WTC11 (cell line): ENCODE measurements around the gene ITM2C. TPM values are rescaled to one million over a fixed set of nuclear protein-coding genes. Genes with fewer than 3 reads are reported as not detected.

ENCODE experiments used
- ATAC-seq: fragments of 200-7000 bp; cut with Tn5 transposase; 2 replicates; pipeline ENCODE4 v1.10.0; 2021; ENCODE audit warnings: mild to moderate bottlenecking, moderate library complexity
- CTCF ChIA-PET: fragments of 300-600 bp; sonication (Branson Sonifier 250); formaldehyde crosslinking; loops from one replicate; lab custom pipeline; 2021; ENCODE audit warnings: antibody characterized with exemption; lab: Charles Lee
- POLR2A ChIA-PET: fragments of 350-600 bp; sonication (Branson Sonifier 250); formaldehyde crosslinking; loops from one replicate; lab custom pipeline; 2021; ENCODE audit warnings: antibody characterized with exemption; lab: Charles Lee
- DNase-seq: peaks from one replicate; pipeline ENCODE4 v3.0.0; 2021; ENCODE audit warnings: low spot score
- H3K27ac Mint-ChIP-seq: 2 replicates; pipeline ENCODE4 v1.8.0; 2021; ENCODE audit warnings: mixed read lengths
- H3K27me3 Mint-ChIP-seq: 2 replicates; pipeline ENCODE4 v1.8.0; 2021; ENCODE audit warnings: low read depth, mild to moderate bottlenecking, moderate library complexity, mixed read lengths
- H3K36me3 Mint-ChIP-seq: 2 replicates; pipeline ENCODE4 v1.8.0; 2021; ENCODE audit warnings: mixed read lengths
- H3K4me1 Mint-ChIP-seq: 2 replicates; pipeline ENCODE4 v1.8.0; 2022; ENCODE audit warnings: mixed read lengths
- H3K4me3 Mint-ChIP-seq: 2 replicates; pipeline ENCODE4 v1.8.0; 2021; ENCODE audit warnings: mild to moderate bottlenecking, moderate library complexity, mixed read lengths
- H3K9me3 Mint-ChIP-seq: 2 replicates; pipeline ENCODE4 v1.8.0; 2021; ENCODE audit warnings: mixed read lengths
- ATF1 ChIP-seq: sonication (generic); formaldehyde crosslinking; IDR thresholded peaks from 2 replicates; pipeline ENCODE4 v1.8.1; 2023; ENCODE audit warnings: mild to moderate bottlenecking, moderate library complexity, missing genetic modification reagents
- ETV6 ChIP-seq: sonication (generic); formaldehyde crosslinking; IDR thresholded peaks from 2 replicates; pipeline ENCODE4 v1.8.1; 2022; ENCODE audit warnings: mild to moderate bottlenecking, missing genetic modification reagents
- FOXJ3 ChIP-seq: sonication (generic); formaldehyde crosslinking; IDR thresholded peaks from 2 replicates; pipeline ENCODE4 v1.9.0; 2021; ENCODE audit warnings: missing genetic modification reagents, mild to moderate bottlenecking, borderline replicate concordance
- JAZF1 ChIP-seq: fragments of 250-450 bp; sonication (Bioruptor Pico); IDR thresholded peaks from 2 replicates; pipeline ENCODE4 v1.9.0; 2021; ENCODE audit warnings: moderate library complexity, mild to moderate bottlenecking, inconsistent platforms
- JUN ChIP-seq: sonication (generic); formaldehyde crosslinking; IDR thresholded peaks from 2 replicates; pipeline ENCODE4 v1.8.0; 2023; ENCODE audit warnings: mild to moderate bottlenecking, missing genetic modification reagents
- MYBL2 ChIP-seq: sonication (generic); formaldehyde crosslinking; IDR thresholded peaks from 2 replicates; pipeline ENCODE4 v1.8.1; 2023; ENCODE audit warnings: mild to moderate bottlenecking, moderate library complexity, missing genetic modification reagents
- NFE2L1 ChIP-seq: sonication (generic); formaldehyde crosslinking; IDR thresholded peaks from 2 replicates; pipeline ENCODE4 v1.8.1; 2023; ENCODE audit warnings: missing genetic modification reagents
- NR2C2 ChIP-seq: sonication (generic); formaldehyde crosslinking; IDR thresholded peaks from 2 replicates; pipeline ENCODE4 v1.8.0; 2022; ENCODE audit warnings: mild to moderate bottlenecking, missing genetic modification reagents
- NR3C1 ChIP-seq: sonication (generic); formaldehyde crosslinking; conservative IDR thresholded peaks from 2 replicates; pipeline ENCODE4 v1.8.1; 2023; ENCODE audit warnings: low read depth, mild to moderate bottlenecking, missing genetic modification reagents
- TP53 ChIP-seq: sonication (generic); formaldehyde crosslinking; IDR thresholded peaks from 2 replicates; pipeline ENCODE4 v1.8.1; 2023; ENCODE audit warnings: mild to moderate bottlenecking, missing genetic modification reagents
- USF1 ChIP-seq: sonication (generic); formaldehyde crosslinking; IDR thresholded peaks from 2 replicates; pipeline ENCODE4 v1.8.0; 2022; ENCODE audit warnings: mild to moderate bottlenecking, missing genetic modification reagents
- ZMAT4 ChIP-seq: fragments of 250-450 bp; sonication (Bioruptor Pico); IDR thresholded peaks from 2 replicates; pipeline ENCODE4 v1.9.0; 2021; ENCODE audit warnings: mild to moderate bottlenecking
- ZNF396 ChIP-seq: fragments of 250-450 bp; sonication (Bioruptor Pico); IDR thresholded peaks from 2 replicates; pipeline ENCODE4 v1.8.0; 2021; ENCODE audit warnings: mild to moderate bottlenecking, moderate library complexity, borderline replicate concordance
- ZNF512 ChIP-seq: sonication (generic); formaldehyde crosslinking; IDR thresholded peaks from 2 replicates; pipeline ENCODE4 v1.8.1; 2022; ENCODE audit warnings: missing genetic modification reagents, borderline replicate concordance
- ZNF532 ChIP-seq: fragments of 250-450 bp; sonication (Bioruptor Pico); IDR thresholded peaks from 2 replicates; pipeline ENCODE4 v1.9.0; 2021; ENCODE audit warnings: mild to moderate bottlenecking, borderline replicate concordance
- total RNA-seq: library from RNA; stranded (reverse); gene quantifications from 3 replicates; pipeline ENCODE4 v1.2.3, GENCODE V29; 2021
- TF ChIP-seq, protein P1 (sequence below): fragments of 200-600 bp; IDR thresholded peaks from 2 replicates; pipeline ENCODE4 v1.8.0; 2022; ENCODE audit warnings: antibody characterized with exemption
- TF ChIP-seq, protein P2 (sequence below): fragments of 250-450 bp; sonication (Bioruptor Pico); IDR thresholded peaks from 2 replicates; pipeline ENCODE4 v1.8.0; 2021; ENCODE audit warnings: mild to moderate bottlenecking
- TF ChIP-seq, protein P3 (sequence below): fragments of 250-450 bp; sonication (Bioruptor Pico); IDR thresholded peaks from 2 replicates; pipeline ENCODE4 v1.9.0; 2021; ENCODE audit warnings: moderate library complexity, mild to moderate bottlenecking, inconsistent platforms, borderline replicate concordance
- TF ChIP-seq, protein P4 (sequence below): fragments of 250-450 bp; sonication (Bioruptor Pico); IDR thresholded peaks from 2 replicates; pipeline ENCODE4 v2.1.2; 2022; ENCODE audit warnings: mild to moderate bottlenecking, moderate library complexity

ITM2C gene
- total RNA-seq, 1 experiment from 2014 or later: 316 TPM

DNA sequence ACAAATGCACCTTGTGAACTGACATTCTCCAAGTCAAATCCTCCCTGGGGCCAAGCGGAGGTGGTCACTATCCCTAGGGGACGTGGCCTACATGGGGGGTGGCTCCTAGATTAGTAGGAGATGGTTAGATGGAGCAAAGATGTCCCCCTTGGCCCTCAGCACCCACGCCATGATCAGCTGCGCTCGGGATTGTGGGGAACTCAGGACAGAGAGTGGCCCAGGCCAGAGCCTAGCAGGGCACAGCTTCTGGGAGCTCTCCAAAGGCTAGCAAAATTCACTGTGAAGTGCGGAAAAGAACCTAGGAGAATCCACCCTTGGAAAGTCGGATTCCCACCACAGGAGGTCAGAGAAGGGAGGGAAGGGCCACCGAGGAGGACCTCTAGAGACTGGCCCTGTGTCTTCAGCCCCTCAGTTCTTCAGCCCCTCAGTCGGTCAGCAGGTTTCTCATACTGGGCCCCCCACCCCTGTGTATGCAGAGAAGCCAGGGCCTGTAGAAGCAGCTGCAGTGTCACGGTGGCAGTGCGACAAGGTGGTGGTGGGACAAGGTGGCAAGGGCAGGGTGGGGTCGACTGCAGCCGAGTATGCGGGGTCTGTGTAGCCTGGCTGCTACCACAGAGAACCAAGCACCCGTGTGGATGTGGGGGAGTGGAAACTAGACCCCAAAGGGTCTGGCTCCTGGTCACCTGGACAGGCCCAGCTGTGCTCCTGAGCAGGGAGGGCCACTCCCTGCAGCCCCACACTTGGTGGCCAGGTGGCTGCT, 41.9 kb downstream of the ITM2C start:
- H3K4me1 Mint-ChIP-seq: peaks cover 54% of the 10 kb centered on the region
- ChIA-PET POLR2A (no interaction called here), CTCF (interaction anchor here (1.1 to 4.8 kb wide), 4 partner anchors 17 to 147 kb away, joined by 3 to 25 read pairs (median 4); no protein-coding TSS in a partner anchor)
- TF ChIP-seq, protein P1, sequence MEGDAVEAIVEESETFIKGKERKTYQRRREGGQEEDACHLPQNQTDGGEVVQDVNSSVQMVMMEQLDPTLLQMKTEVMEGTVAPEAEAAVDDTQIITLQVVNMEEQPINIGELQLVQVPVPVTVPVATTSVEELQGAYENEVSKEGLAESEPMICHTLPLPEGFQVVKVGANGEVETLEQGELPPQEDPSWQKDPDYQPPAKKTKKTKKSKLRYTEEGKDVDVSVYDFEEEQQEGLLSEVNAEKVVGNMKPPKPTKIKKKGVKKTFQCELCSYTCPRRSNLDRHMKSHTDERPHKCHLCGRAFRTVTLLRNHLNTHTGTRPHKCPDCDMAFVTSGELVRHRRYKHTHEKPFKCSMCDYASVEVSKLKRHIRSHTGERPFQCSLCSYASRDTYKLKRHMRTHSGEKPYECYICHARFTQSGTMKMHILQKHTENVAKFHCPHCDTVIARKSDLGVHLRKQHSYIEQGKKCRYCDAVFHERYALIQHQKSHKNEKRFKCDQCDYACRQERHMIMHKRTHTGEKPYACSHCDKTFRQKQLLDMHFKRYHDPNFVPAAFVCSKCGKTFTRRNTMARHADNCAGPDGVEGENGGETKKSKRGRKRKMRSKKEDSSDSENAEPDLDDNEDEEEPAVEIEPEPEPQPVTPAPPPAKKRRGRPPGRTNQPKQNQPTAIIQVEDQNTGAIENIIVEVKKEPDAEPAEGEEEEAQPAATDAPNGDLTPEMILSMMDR: no peak
- TF ChIP-seq, protein P2, sequence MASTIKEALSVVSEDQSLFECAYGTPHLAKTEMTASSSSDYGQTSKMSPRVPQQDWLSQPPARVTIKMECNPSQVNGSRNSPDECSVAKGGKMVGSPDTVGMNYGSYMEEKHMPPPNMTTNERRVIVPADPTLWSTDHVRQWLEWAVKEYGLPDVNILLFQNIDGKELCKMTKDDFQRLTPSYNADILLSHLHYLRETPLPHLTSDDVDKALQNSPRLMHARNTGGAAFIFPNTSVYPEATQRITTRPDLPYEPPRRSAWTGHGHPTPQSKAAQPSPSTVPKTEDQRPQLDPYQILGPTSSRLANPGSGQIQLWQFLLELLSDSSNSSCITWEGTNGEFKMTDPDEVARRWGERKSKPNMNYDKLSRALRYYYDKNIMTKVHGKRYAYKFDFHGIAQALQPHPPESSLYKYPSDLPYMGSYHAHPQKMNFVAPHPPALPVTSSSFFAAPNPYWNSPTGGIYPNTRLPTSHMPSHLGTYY (CRISPR knock-in tag): no peak
- TF ChIP-seq ZNF512: no peak
- no peak for TF ChIP-seq ZMAT4 (CRISPR knock-in tag)
- TF ChIP-seq NFE2L1 (CRISPR knock-in tag): no peak
- no peak for TF ChIP-seq ATF1
- no peak for TF ChIP-seq JUN
- TF ChIP-seq NR3C1 (CRISPR knock-in tag): no peak
- no peak for TF ChIP-seq NR2C2 (CRISPR knock-in tag)
- no peak for TF ChIP-seq TP53 (CRISPR knock-in tag)
- no peak for TF ChIP-seq ZNF532 (CRISPR knock-in tag)
- TF ChIP-seq, protein P3, sequence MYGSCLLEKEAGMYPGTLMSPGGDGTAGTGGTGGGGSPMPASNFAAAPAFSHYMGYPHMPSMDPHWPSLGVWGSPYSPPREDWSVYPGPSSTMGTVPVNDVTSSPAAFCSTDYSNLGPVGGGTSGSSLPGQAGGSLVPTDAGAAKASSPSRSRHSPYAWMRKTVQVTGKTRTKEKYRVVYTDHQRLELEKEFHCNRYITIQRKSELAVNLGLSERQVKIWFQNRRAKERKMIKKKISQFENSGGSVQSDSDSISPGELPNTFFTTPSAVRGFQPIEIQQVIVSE: no peak
- TF ChIP-seq ETV6 (CRISPR knock-in tag): no peak
- TF ChIP-seq FOXJ3 (CRISPR knock-in tag): no peak
- no peak for TF ChIP-seq JAZF1 (CRISPR knock-in tag)
- TF ChIP-seq ZNF396 (CRISPR knock-in tag): no peak
- no peak for TF ChIP-seq USF1 (CRISPR knock-in tag)
- TF ChIP-seq, protein P4, sequence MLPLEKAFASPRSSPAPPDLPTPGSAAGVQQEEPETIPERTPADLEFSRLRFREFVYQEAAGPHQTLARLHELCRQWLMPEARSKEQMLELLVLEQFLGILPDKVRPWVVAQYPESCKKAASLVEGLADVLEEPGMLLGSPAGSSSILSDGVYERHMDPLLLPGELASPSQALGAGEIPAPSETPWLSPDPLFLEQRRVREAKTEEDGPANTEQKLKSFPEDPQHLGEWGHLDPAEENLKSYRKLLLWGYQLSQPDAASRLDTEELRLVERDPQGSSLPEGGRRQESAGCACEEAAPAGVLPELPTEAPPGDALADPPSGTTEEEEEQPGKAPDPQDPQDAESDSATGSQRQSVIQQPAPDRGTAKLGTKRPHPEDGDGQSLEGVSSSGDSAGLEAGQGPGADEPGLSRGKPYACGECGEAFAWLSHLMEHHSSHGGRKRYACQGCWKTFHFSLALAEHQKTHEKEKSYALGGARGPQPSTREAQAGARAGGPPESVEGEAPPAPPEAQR: no peak
- no peak for TF ChIP-seq MYBL2 (CRISPR knock-in tag)
- TF ChIP-seq, all 79 proteins: peak for 0
- peaks cover 30% of the 10 kb centered on the region for H3K27me3 Mint-ChIP-seq
- no peak for DNase-seq
- peaks cover 16% of the 10 kb centered on the region; the same call in 1 of the 2 replicates for H3K9me3 Mint-ChIP-seq
- no peak overlapping the region for H3K4me3 Mint-ChIP-seq
- no peak for ATAC-seq
- H3K27ac Mint-ChIP-seq: no peak overlapping the region
- no peaks in the 10 kb centered on the region for H3K36me3 Mint-ChIP-seq
